Measurements from ENCODE around the gene CRYBA1.
"Not testable (repeated sequence)": the region's sequence is repeated elsewhere in the genome, so short reads cannot be mapped to it uniquely, and the experiment has no call there.

The CRYBA1 gene

DNA sequence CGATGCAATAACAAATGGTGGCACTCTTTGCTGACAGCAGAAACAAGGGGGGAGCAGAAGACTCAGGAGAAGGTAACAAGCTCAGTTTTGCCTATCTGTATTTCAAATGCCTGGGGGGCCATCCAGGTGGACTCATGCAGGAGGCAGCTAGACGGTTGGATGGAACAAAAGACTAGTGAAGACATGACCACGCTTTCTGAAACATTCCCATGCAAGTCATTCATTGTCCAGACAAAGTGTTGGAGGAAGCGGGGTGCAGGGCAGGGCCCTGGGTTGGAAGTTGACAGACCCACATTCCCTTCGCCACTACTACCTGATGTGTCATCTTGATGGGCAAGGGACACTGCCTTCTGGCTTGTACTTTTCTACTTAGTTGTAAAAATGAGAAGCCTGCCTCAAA, 29.8 kb upstream of the CRYBA1 start:
- peak; percentile 91 for DNase-seq (ENCODE audit: low read depth)
- TF ChIP-seq, protein P1, sequence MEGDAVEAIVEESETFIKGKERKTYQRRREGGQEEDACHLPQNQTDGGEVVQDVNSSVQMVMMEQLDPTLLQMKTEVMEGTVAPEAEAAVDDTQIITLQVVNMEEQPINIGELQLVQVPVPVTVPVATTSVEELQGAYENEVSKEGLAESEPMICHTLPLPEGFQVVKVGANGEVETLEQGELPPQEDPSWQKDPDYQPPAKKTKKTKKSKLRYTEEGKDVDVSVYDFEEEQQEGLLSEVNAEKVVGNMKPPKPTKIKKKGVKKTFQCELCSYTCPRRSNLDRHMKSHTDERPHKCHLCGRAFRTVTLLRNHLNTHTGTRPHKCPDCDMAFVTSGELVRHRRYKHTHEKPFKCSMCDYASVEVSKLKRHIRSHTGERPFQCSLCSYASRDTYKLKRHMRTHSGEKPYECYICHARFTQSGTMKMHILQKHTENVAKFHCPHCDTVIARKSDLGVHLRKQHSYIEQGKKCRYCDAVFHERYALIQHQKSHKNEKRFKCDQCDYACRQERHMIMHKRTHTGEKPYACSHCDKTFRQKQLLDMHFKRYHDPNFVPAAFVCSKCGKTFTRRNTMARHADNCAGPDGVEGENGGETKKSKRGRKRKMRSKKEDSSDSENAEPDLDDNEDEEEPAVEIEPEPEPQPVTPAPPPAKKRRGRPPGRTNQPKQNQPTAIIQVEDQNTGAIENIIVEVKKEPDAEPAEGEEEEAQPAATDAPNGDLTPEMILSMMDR (IDR thresholded peaks at IDR 0.05; ENCODE audit: insufficient read depth, low read depth, low read length, missing control alignments) = no peak
- no peak overlapping the region for H3K4me3 ChIP-seq (ENCODE audit: low read length)

DNA sequence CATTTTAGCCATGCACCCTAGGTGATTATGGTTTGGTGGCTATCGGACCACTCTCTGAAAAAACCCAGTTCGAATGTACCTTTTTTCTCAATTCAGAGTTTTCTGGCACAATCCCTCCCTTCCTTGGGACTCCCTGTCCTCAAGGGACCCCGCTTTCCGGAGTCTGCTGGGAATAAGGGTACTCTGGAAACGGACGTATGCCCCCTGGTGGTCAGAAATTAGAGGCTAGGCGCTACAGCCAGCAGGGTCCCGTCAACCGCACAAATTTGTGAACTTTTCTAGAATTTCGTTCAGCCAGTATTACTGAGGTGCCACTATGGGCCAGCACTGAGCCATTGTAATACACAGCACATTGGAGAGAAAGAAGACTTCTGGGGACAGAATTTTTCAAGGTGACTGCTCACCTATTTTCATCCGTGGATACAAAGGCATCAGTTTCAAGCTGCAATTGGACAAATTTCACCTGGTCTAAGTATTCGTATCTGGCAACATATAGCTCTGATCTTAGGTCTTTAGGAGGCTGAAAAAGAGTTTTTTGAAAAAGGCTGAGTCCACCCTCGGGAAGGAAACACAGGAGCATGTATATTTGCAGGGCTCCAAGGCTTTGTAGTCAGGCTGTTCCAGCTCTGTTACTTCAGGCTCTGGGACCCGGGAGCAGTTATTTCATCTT, 27.1 kb upstream of the CRYBA1 start:
- TF ChIP-seq, protein P1 (IDR thresholded peaks at IDR 0.05; ENCODE audit: insufficient read depth, low read depth, low read length, missing control alignments) = peak; percentile 88
- H3K4me3 ChIP-seq (ENCODE audit: low read length) = no peak overlapping the region
- DNase-seq (ENCODE audit: low read depth) = peak; percentile 62

DNA sequence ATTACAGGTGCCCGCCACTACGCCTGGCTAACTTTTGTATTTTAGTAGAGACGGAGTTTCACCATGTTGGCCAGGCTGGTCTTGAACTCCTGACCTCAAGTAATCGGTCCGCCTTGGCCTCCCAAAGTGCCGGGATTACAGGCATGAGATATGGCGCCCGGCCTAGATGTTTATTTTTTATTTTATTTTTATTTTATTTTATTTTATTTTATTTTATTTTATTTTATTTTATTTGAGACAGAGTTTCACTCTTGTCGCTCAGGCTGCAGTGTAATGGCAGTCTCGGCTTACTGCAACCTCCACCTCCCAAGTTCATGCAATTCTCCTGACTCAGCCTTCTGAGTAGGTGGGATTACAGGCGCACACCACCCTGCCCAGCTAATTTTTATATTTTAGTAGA, 25.3 kb upstream of the CRYBA1 start:
- not testable (repeated sequence) for DNase-seq (ENCODE audit: low read depth); H3K4me3 ChIP-seq (ENCODE audit: low read length)

DNA sequence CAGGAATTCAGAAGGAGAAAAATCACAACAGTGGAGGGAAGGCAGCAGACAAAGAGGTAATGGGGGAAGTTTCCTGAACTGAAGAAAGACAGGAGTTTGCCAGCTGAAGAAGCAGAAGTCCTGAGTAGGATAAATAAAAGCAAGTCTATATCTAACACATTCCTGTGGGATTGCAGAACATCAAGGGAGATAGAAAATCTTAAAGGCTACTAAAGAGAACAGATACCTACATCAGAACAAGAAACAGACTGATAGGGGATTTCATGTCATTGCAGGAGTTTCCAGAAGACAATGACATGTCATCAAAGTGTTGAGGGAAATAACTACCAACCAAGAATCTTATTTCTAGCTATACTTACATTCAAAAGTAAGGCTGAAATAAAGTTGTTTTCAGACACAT, 21.3 kb upstream of the CRYBA1 start:
- DNase-seq (ENCODE audit: low read depth) = no peak
- TF ChIP-seq, protein P1 (IDR thresholded peaks at IDR 0.05; ENCODE audit: insufficient read depth, low read depth, low read length, missing control alignments) = no peak
- no peak overlapping the region for H3K4me3 ChIP-seq (ENCODE audit: low read length)

DNA sequence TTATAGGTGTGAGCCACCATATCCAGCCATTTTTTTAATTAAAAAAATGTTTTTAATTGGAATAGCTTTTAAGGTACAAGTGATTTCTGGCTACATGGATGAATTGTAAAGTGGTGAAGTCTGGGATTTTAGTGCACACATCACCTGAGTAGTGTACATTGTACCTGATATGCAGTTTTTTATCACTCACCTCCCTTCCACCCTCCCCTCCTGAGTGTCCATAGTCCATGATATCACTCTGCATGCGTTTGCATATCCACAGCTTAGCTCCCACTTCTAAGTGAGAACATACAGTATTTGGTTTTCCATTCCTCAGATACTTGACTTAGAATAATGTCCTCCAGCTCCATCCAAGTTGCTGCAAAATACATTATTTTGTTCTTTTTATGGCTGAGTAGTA, 13.4 kb upstream of the CRYBA1 start:
- DNase-seq (ENCODE audit: low read depth) = no peak
- no peak overlapping the region for H3K4me3 ChIP-seq (ENCODE audit: low read length)
- TF ChIP-seq, protein P1 (IDR thresholded peaks at IDR 0.05; ENCODE audit: insufficient read depth, low read depth, low read length, missing control alignments) = no peak

DNA sequence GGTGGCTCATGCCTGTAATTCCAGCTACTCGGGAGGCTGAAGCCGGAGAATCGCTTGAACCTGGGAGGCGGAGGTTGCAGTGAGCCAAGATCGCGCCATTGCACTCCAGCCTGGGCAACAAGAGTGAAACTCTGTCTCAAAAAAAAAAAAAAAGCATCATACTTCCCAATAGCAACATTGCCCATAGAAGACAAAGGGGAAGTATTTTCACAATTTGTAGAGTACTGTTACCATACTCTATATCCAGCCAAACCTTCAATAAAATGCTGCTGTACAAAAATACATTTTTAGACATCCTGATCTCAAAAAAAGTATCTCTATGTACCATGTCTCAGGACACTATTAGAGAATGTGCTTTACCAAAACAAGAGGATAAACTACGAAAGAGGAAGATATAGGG, 11.7 kb upstream of the CRYBA1 start:
- not testable (repeated sequence) for H3K4me3 ChIP-seq (ENCODE audit: low read length); DNase-seq (ENCODE audit: low read depth)

DNA sequence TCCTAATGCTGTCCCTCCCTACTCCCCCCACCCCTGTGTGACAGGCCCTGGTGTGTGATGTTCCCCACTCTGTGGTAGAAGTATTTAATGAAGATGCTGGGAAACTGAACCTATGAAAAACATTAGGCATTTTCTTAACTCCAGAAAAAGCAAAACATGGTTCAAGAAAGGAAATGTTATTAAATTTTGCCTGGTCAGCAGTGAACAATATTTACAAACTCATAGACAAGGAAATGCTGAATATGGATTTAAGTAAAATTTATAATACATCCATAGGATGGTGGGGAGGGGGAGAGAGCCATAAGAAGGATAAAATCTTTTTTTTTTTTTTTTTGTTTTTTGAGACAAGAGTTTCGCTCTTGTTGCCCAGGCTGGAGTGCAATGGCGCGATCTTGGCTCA, 10.8 kb upstream of the CRYBA1 start:
- TF ChIP-seq, protein P1 (IDR thresholded peaks at IDR 0.05; ENCODE audit: insufficient read depth, low read depth, low read length, missing control alignments) = no peak
- no peak overlapping the region for H3K4me3 ChIP-seq (ENCODE audit: low read length)
- DNase-seq (ENCODE audit: low read depth) = no peak

DNA sequence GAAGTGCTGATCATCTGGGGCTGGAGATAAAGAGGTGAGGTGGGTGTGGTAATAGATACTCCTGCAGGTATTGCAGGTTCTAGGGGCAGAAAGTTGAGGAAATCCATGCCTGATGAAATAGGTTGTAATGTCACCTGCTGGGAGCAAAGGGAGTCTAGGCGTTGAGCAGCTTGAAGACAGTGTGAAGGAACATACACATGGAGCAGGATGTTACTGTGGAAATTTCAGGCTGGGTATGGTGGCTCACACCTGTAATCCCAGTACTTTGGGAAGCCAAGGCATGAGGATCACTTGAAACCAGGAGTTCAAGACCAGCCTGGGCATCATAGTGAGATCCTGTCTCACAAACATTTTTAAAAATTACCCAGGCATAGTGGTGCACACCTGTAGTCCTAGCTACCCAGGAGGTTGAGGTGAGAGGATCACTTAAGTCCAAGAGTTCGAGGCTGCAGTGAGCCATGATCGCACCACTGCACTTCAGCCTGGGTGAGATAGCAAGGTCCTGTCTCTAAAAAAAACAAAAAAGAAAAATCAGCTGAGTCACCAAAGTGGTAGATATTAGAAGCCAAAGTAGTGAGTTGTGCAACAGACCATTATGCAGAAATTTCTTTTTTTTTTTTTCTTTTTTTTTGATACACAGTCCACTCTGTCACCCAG, 9.1 kb upstream of the CRYBA1 start:
- peak; percentile 46 for DNase-seq (ENCODE audit: low read depth)

More for the DNA sequence above, 9.1 kb upstream of the CRYBA1 start:
- TF ChIP-seq, protein P1 (IDR thresholded peaks at IDR 0.05; ENCODE audit: insufficient read depth, low read depth, low read length, missing control alignments) = no peak
- H3K4me3 ChIP-seq (ENCODE audit: low read length) = no peak overlapping the region
